MM.1S (cell line): Measurements from ENCODE around the gene CACNA1C.

ENCODE experiments used
- CTCF ChIP-seq: fragments of 300-600 bp; sonication (generic); IDR thresholded peaks from 2 replicates; pipeline ENCODE4 v1.5.1; 2016; ENCODE audit warnings: antibody characterized with exemption, low read length, mixed read lengths
- EZH2 ChIP-seq: fragments of 300-600 bp; sonication (generic); optimal IDR thresholded peaks from 2 replicates; pipeline ENCODE3; 2017; ENCODE audit warnings: low read depth, mild to moderate bottlenecking, antibody characterized with exemption, low read length, mixed read lengths

GRCh38 chr12:2129076-2129475, 76.3 kb downstream of the CACNA1C start:
- TF ChIP-seq CTCF: no peak
- no peak for TF ChIP-seq EZH2
